ENCODE data around the gene MGAT4A. TPM values are rescaled to one million over a fixed set of nuclear protein-coding genes. Genes with fewer than 3 reads are reported as not detected.
A peak's percentile ranks its signal among the peaks of the same experiment; 100 is the strongest.

The MGAT4A gene
- total and polyA plus RNA-seq, 2 of the 13 experiments (the other 11 are each of a cell fraction or from before 2014, with no cell fraction given), result 47.2 to 90.9 TPM

- TF ChIP-seq DZIP1 (CRISPR knock-in tag; IDR thresholded peaks at IDR 0.05), result peak; percentile 2; the same call in 1 of the 2 replicates
- TF ChIP-seq ZNF513 (CRISPR knock-in tag; conservative IDR thresholded peaks at IDR 0.05), result no peak
- no peak for TF ChIP-seq HOXD1 (CRISPR knock-in tag; IDR thresholded peaks at IDR 0.05)
- TF ChIP-seq ZNF580 (CRISPR knock-in tag; IDR thresholded peaks at IDR 0.05; ENCODE audit: borderline replicate concordance, low read depth), result no peak
- peak; percentile 45; the same call in 1 of the 2 replicates for TF ChIP-seq ZNF354B (CRISPR knock-in tag; IDR thresholded peaks at IDR 0.05)
- TF ChIP-seq ZEB1 (IDR thresholded peaks at IDR 0.05; ENCODE audit: insufficient replicate concordance, low read depth), result no peak
- TF ChIP-seq ZZZ3 (CRISPR knock-in tag; IDR thresholded peaks at IDR 0.05; ENCODE audit: borderline replicate concordance), result no peak
- TF ChIP-seq TIGD3 (CRISPR knock-in tag; IDR thresholded peaks at IDR 0.05; ENCODE audit: borderline replicate concordance), result no peak
- 0 out of 2 replicates have a peak, but pooled peaks have one; percentile 60 for TF ChIP-seq TARDBP (CRISPR knock-in tag; IDR thresholded peaks at IDR 0.05)
- 0 out of 2 replicates have a peak, but pooled peaks have one; percentile 54 for TF ChIP-seq ZBTB10 (CRISPR knock-in tag; IDR thresholded peaks at IDR 0.05; ENCODE audit: borderline replicate concordance)
- 0 out of 2 replicates have a peak, but pooled peaks have one; percentile 3 for TF ChIP-seq NR2F2 (IDR thresholded peaks at IDR 0.05; ENCODE audit: borderline replicate concordance, low read depth)
These were observed 121.8 kb downstream of the MGAT4A start (continued) for GRCh38 chr2:98608962-98609604.
